A673 (cell line): ENCODE results near the gene P4HA2. TPM values are rescaled to one million over a fixed set of nuclear protein-coding genes. Genes with fewer than 3 reads are reported as not detected.

Experiments
- Bru-seq: library from RNA; stranded (reverse); fragments of 400-500 nt; gene quantifications from one replicate; lab custom pipeline; 2021; lab: Mats Ljungman, UMichigan
- BruChase-seq, 2 experiments: library from RNA; stranded (reverse); fragments of 400-500 nt; gene quantifications; one replicate each; lab custom pipeline; 2021; lab: Mats Ljungman, UMichigan
- BruUV-seq: library from RNA; stranded (reverse); fragments of 400-500 nt; replicated peaks from 2 replicates; lab custom pipeline; 2021; lab: Mats Ljungman, UMichigan
- CTCF ChIA-PET: fragments of 300-600 bp; sonication (Branson Sonifier 250); formaldehyde crosslinking; loops from one replicate; lab custom pipeline; 2022; ENCODE audit warnings: antibody characterized with exemption; lab: Charles Lee
- POLR2A ChIA-PET: fragments of 300-600 bp; sonication (Branson Sonifier 250); formaldehyde crosslinking; loops from one replicate; lab custom pipeline; 2022; ENCODE audit warnings: antibody characterized with exemption; ENCODE audit not compliant: low non-redundant PET; lab: Charles Lee
- DNase-seq: peaks from one replicate; pipeline ENCODE4 v3.0.0-alpha.2; 2015; ENCODE audit warnings: low spot score
- H3K27ac ChIP-seq: fragments of 200-600 bp; sonication (generic); 2 replicates; pipeline ENCODE4 v1.5.1; 2016; ENCODE audit warnings: mixed run types, low read depth, mild to moderate bottlenecking, mixed read lengths, antibody characterized with exemption, low read length; ENCODE audit not compliant: poor library complexity, severe bottlenecking
- H3K27me3 ChIP-seq: fragments of 200-600 bp; sonication (generic); replicated peaks from 2 replicates; pipeline ENCODE4 v1.6.1; 2017; ENCODE audit warnings: mixed run types, low read depth, mild to moderate bottlenecking, mixed read lengths, antibody characterized with exemption, low read length; ENCODE audit not compliant: insufficient read depth, poor library complexity
- H3K36me3 ChIP-seq: fragments of 200-600 bp; sonication (generic); 2 replicates; pipeline ENCODE4 v1.6.1; 2016; ENCODE audit warnings: mixed run types, mild to moderate bottlenecking, mixed read lengths, antibody characterized with exemption, low read length; ENCODE audit not compliant: insufficient read depth, poor library complexity, severe bottlenecking
- H3K4me1 ChIP-seq: fragments of 200-600 bp; sonication (generic); 2 replicates; pipeline ENCODE4 v1.6.1; 2017; ENCODE audit warnings: mixed run types, mild to moderate bottlenecking, mixed read lengths, antibody characterized with exemption, low read length; ENCODE audit not compliant: insufficient read depth, poor library complexity, severe bottlenecking
- H3K4me3 ChIP-seq: fragments of 200-600 bp; sonication (generic); 2 replicates; pipeline ENCODE4 v1.5.1; 2016; ENCODE audit warnings: low read depth, mixed run types, mild to moderate bottlenecking, mixed read lengths, low read length; ENCODE audit not compliant: poor library complexity, severe bottlenecking
- H3K9me3 ChIP-seq: fragments of 200-600 bp; sonication (generic); 2 replicates; pipeline ENCODE4 v1.6.1; 2016; ENCODE audit warnings: mixed run types, low read depth, mild to moderate bottlenecking, mixed read lengths, antibody characterized with exemption, low read length; ENCODE audit not compliant: poor library complexity, severe bottlenecking
- EZH2 ChIP-seq: fragments of 200-600 bp; sonication (generic); IDR thresholded peaks from 2 replicates; pipeline ENCODE4 v1.6.1; 2017; ENCODE audit warnings: borderline replicate concordance, low read depth, mild to moderate bottlenecking, mixed read lengths, antibody characterized with exemption, low read length; ENCODE audit not compliant: poor library complexity, severe bottlenecking
- intact Hi-C: fragments of 100-400 bp; cut with micrococcal nuclease; formaldehyde crosslinking; loops from one replicate; pipeline ENCODE4 v1.10.0; 2022; ENCODE audit not compliant: unreplicated experiment
- long read RNA-seq: library from polyadenylated mRNA; stranded (forward); transcript quantifications from one replicate; pipeline ENCODE4 v2.0.0, GENCODE V29; 2022
- total RNA-seq: library from RNA; stranded (reverse); gene quantifications from 2 replicates; pipeline ENCODE4 v1.2.3, GENCODE V29; 2021
- TF ChIP-seq, protein P1 (sequence below): fragments of 300-800, 200-600 bp; sonication (generic); conservative IDR thresholded peaks from 2 replicates; pipeline ENCODE4 v1.5.1; 2017; ENCODE audit warnings: low read depth, mild to moderate bottlenecking, antibody characterized with exemption, low read length, moderate library complexity, mixed read lengths

P4HA2 gene
- total RNA-seq: 2.8 and 3.3 TPM in 2 replicates
- percentile 22 among the genes with signal in this experiment for Bru-seq, nascent RNA
- BruChase-seq, experiment 1, labeled RNA remaining after a 2-hour chase: percentile 31 among the genes with signal in this experiment
- percentile 30 among the genes with signal in this experiment for BruChase-seq, experiment 2, labeled RNA remaining after a 6-hour chase
- long read RNA-seq, transcript P4HA2-202 (15 exons, 2,313 nt): major isoform, 5 of 17 reads
- long read RNA-seq, partial matches to known transcripts: 0 of 17 reads
- long read RNA-seq, other reads (novel, unspliced or antisense): 10 of 17 reads

DNA sequence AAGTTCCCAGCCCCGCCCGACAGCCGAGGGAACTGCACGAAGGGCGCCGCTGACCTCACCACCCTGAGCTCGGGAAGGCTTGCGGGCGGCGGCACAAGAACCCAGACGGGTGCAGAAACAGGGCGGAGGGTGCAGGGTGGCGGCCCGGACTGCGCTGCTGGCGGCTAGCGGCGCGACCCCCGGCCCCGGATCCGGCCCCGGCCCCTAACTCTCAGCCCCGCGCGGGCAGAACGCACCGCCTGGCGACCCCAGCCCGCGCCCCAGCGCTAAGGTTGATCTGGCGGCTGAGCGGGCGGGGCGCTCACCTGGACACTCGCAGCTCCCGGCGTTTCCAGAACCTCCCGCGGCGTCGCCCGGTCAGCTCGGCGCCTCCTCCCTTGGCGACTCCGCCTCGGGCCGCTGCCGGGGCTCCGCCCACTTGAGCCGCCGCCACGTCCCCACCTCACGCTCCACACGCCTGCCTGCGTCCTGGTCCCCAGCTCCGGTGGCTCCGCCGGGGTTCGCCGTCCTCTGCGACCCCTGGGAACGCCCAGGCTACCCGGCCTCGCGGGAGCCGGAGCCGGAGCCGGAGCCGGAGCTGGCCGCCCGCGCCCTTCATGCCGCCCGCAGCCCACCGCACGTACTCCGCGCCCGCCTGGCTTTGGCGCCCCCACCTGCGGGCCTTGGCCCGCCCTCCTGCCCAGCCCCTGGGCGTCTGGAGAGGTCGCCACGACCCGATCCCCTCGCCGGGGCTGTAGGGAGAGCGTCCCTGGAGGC is at the start of gene P4HA2:
Gene P4HA2, minus strand, starts transcription at position 369 of the 756 bp plus-strand sequence. CDS start 9,227 bp downstream, outside the sequence.
- Histone ChIP-seq H3K36me3 (no peaks in the 10 kb centered on the region), H3K4me3 (peak within 1 kb of the TSS; percentile 63), H3K9me3 (no peaks in the 10 kb centered on the region), H3K27ac (peak within 1 kb of the TSS; percentile 23), H3K27me3 (no peaks in the 10 kb centered on the region), H3K4me1 (peaks cover 18% of the 10 kb centered on the region)
- BruUV-seq: no TSS peak
- intact Hi-C loops: no loop called here
- peak; percentile 56 for DNase-seq
- POLR2A ChIA-PET: no interaction called here
- TF ChIP-seq, protein P1, sequence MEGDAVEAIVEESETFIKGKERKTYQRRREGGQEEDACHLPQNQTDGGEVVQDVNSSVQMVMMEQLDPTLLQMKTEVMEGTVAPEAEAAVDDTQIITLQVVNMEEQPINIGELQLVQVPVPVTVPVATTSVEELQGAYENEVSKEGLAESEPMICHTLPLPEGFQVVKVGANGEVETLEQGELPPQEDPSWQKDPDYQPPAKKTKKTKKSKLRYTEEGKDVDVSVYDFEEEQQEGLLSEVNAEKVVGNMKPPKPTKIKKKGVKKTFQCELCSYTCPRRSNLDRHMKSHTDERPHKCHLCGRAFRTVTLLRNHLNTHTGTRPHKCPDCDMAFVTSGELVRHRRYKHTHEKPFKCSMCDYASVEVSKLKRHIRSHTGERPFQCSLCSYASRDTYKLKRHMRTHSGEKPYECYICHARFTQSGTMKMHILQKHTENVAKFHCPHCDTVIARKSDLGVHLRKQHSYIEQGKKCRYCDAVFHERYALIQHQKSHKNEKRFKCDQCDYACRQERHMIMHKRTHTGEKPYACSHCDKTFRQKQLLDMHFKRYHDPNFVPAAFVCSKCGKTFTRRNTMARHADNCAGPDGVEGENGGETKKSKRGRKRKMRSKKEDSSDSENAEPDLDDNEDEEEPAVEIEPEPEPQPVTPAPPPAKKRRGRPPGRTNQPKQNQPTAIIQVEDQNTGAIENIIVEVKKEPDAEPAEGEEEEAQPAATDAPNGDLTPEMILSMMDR: 0 out of 2 replicates have a peak, but pooled peaks have one; percentile 20
- TF ChIP-seq EZH2: no peak
- CTCF ChIA-PET: interaction anchor here (0.8 kb wide), 1 partner anchor 10 kb away, joined by 5 read pairs; no protein-coding TSS in a partner anchor

DNA sequence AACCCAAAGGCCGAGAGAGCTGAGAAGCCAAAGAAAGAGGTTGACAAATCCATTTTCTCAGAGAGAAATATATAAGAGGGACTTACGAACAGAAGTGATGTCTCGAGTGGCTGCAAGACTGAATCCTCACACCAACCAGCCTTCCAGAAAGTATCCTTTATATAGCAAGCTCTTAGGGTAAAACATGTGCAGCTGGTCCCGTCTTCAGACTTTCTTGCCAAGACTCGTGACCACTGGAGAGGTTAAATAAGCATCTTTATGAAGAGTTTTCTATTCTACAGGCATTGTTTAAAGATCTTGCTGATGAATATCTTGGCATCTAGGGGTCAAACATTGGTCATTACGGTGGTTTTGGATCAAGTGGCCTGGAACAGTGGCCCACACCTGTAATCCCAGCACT is 49.6 kb upstream of the P4HA2 start:
- Histone ChIP-seq H3K4me1 (peaks cover 9% of the 10 kb centered on the region), H3K27ac (no peak overlapping the region), H3K4me3 (no peak overlapping the region), H3K9me3 (no peaks in the 10 kb centered on the region), H3K36me3 (no peaks in the 10 kb centered on the region), H3K27me3 (no peaks in the 10 kb centered on the region)
- intact Hi-C loops: no loop called here
- no peak for DNase-seq
- CTCF ChIA-PET: no interaction called here
- BruUV-seq: no TSS peak
- POLR2A ChIA-PET: no interaction called here
- no peak for TF ChIP-seq EZH2

DNA sequence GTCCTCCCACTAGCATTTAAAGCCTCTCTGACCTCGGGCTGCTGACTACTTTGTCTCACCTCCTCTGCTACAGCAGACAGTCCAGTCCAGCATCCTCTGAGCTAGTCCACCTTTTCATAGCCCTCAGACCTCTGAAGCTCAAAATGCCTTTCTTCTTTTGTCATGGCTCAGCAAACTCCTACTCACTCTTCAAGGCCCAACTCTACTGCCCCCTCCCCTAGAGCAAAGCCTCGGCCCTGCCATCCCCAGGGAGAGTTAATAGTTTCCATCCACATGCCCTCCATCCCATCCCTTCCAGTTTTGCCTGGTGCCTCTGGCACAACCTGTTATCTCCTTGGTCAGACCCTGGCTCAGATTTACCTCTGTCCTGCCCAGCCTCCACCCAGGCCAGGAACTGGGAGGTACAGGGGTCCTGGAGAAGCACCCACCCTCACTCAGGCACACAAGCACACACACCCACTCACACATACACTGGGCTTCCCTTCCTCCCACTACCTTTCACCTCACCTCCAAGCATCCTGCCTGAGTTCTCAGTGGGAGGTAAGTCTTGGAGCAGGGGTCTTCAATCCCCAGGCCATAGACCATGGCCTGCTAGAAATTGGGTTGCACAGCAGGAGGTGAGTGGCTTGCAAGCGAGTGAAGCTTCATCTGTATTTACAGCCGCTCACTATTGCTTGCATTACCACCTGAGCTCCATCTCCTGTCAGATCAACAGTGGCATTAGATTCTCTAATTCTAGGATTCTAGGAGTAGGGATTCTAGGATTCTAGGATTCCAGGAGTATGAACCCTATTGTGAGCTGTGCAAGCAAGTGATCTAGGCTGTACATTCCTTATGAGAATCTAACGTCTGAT is 47.9 kb upstream of the P4HA2 start:
- no peaks in the 10 kb centered on the region for H3K36me3 ChIP-seq
- H3K27me3 ChIP-seq: no peaks in the 10 kb centered on the region
- DNase-seq: no peak
- intact Hi-C loops: no loop called here
- ChIA-PET POLR2A (no interaction called here), CTCF (no interaction called here)
- H3K27ac ChIP-seq: no peak overlapping the region
- H3K4me3 ChIP-seq: no peak overlapping the region
- TF ChIP-seq, protein P1: no peak
- TF ChIP-seq EZH2: no peak
- H3K4me1 ChIP-seq: peaks cover 9% of the 10 kb centered on the region
- no peaks in the 10 kb centered on the region for H3K9me3 ChIP-seq
- BruUV-seq: no TSS peak
